SHP77 treated with DMSO at 0.1 percent for 48 hours (cell line): Measurements from ENCODE around the gene ACKR2.
A peak's percentile ranks its signal among the peaks of the same experiment; 100 is the strongest.
"Not testable (repeated sequence)": the region's sequence is repeated elsewhere in the genome, so short reads cannot be mapped to it uniquely, and the experiment has no call there.

ENCODE experiments used
- DNase-seq: peaks from one replicate; lab custom pipeline; 2025; lab: John Stamatoyannopoulos, UW

ACKR2 gene

DNA sequence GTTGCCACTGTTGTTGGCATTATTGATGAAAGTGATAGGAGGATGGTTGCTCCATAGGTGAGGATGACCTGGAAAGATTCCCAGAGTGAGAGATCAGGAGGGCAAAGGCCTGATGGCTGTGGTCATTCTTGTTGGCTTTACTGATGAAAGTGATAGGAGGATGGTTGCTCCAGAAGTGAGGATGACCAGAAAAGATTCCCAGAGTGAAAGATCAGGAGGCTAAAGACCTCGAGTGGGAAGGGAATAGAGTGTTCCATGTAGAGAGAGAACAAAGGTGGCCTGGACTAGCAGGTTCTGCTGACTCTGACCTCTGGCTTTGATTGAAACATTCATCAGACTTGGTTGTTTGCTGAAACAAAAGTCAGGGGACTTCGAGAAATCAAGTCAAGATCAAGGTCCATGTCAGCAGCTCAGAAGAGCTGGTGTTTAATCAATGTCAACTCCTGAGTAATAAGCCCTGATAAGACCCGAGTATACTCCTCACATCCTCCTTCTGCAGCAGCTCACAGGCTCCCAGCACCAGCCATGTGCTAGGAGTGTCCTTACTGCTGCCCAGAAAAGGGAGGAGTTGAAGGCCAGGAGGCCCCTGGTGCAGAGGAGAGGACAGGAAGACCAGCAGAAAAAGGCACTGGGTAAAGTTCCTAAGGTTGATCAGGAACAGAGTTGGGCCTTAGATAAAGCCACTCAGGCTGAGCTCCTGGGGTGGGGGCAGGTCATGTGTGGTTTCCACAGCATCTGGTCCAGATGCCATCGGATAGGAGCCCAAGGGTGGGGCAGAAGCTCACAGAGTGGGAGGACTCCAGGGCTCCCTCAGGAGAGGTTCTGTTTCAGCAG is 46.5 kb downstream of the ACKR2 start:
- DNase-seq = no peak

DNA sequence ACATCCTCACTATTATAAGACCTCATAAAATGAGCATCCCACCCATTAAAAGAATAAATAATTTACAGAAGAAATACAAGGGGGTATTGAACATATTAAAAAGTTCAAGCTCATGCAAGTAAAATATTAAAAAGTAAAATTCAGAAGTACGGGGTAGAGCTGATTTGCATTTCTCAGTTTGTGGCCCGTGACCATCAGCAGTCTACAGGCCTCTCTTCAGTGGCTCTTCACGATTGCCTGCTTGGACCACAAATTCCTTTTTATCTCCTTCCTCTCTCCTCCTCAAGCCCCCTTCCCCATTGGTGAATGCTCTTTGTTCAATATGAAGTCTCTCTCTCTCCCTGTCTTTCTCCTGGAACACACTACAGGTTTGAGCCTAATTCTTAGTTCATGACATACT is 47.3 kb downstream of the ACKR2 start:
- DNase-seq = no peak

DNA sequence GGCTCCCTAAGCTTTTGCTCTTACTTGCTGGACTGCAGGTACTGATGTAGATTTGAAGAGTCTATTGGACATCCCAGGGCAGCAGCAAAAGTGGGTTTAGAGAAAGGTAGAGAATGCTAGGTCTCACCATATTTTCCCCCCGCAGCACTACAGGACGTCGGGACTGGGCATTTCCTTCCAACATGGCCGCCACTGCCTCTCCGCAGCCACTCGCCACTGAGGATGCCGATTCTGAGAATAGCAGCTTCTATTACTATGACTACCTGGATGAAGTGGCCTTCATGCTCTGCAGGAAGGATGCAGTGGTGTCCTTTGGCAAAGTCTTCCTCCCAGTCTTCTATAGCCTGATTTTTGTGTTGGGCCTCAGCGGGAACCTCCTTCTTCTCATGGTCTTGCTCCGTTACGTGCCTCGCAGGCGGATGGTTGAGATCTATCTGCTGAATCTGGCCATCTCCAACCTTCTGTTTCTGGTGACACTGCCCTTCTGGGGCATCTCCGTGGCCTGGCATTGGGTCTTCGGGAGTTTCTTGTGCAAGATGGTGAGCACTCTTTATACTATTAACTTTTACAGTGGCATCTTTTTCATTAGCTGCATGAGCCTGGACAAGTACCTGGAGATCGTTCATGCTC is 55.2 kb downstream of the ACKR2 start:
- no peak for DNase-seq

DNA sequence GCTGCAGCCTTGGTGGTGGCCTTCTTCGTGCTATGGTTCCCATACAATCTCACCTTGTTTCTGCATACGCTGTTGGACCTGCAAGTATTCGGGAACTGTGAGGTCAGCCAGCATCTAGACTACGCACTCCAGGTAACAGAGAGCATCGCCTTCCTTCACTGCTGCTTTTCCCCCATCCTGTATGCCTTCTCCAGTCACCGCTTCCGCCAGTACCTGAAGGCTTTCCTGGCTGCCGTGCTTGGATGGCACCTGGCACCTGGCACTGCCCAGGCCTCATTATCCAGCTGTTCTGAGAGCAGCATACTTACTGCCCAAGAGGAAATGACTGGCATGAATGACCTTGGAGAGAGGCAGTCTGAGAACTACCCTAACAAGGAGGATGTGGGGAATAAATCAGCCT is 56.0 kb downstream of the ACKR2 start:
- DNase-seq = no peak

DNA sequence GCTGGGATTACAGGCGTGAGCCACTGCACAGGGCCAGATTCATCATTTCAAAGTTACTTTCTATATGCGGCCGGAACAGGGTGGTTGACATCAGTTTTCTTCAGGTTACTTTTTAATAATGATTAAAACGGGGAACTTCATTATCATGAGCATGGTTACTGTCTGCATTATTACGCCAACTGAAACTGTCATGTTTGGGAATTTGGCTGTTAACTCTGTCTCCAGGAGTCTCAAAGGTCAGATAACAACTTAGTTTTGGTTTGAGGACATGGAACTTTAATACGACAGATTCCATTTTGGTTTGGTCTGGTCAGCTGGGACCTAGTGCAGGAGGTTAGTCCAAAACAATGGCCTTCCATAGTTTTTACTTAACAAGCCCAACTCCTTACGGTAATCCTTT is 57.9 kb downstream of the ACKR2 start:
- no peak for DNase-seq

DNA sequence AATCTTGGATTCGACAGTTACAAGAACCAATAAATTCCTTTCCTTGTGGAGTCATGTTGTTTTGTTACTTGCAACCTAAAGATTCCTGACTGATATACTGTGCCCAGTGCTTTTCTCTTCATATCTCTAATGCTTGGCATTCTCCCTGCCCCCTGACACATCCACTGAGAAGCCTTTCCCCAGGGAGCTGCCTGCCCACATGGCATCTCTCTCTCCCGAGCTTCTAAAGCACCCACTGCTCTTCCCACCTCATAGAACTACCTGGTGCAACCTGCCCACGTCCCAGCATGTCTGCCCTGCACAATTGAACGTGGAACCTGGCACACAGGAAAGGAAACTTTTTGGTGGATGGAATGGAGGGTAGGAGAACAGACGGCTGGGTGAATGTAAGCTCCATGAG is 59.6 kb downstream of the ACKR2 start:
- DNase-seq = no peak

DNA sequence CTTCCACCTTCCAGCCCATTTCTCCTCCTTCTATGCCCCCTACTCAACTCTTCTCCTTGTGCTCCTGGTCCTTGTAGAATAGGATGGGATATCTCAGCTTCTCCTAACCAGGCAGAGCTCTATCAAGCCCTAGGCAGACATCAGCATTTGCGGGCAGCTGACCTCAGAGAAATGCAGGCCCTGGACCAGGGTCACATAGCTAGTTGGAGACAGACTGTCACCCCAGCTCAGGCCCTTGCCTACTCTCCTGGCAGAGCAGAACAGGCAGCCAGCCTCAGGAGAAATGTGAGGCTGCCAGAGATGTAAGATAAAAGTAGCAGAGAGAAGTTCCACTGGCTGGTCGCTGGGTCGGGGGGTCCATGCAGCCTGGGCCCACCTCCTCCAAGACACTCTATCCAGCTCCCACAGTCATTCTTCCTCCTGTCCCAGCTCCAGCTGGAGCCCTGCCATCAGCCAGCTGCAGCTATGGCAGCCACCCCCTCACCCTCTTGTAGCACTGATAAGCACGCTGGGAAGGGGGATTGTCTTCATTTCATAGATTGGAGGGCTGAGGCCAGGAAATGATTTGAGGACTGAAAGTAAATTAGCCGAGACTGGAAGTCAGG is 62.4 kb downstream of the ACKR2 start:
- no peak for DNase-seq

DNA sequence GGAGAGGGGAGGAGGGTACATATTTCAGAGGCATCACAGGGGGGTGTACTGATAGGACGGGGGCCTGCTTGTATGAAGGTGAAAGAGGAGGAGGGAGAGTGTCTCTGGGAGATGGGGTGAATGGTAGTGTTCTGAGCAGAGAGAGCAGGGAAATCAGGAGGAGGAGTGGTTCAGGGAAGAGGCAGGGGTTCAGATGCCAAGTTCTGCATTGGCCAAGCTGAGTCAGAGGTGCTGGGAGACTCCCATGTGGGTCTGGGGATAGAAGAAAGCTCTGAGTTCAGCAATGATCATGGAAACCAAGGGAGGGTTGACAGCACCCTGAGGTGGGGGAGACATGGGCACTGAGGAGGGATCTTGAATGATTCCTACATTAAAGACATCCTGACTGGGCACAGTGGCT is 63.5 kb downstream of the ACKR2 start:
- DNase-seq = no peak

DNA sequence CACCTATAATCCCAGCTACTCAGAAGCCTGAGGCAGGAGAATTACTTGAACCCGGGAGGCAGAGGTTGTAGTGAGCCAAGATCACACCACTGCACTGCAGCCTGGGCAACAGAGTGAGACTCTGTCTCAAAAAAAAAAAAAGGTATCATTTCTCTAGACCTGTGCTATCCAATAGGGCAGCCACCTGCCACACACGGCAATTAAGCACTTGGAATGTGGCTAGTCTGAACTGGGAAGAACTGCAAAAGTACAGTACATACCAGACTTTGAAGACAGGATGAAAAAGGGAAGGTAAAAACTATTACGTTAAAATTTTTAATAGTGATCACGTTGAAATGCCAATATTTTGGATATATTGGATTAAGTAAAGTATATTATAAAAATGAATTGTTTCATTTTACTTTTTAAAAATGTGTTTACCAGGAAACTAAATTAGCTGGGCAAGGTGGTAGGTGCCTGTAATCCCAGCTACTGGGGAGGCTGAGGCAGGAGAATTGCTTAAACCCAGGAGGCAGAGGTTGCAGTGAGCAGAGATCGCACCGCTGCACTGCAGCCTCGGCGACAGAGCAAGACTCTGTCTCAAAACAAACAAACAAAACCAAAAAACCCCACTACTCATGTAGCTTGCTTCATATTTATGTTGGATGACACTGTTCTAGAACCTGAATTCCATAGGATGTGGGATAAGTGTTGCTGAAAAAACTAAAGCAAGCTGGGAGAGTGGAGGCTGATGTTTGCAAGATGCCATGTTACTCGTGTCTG is 64.2 kb downstream of the ACKR2 start:
- no peak for DNase-seq

DNA sequence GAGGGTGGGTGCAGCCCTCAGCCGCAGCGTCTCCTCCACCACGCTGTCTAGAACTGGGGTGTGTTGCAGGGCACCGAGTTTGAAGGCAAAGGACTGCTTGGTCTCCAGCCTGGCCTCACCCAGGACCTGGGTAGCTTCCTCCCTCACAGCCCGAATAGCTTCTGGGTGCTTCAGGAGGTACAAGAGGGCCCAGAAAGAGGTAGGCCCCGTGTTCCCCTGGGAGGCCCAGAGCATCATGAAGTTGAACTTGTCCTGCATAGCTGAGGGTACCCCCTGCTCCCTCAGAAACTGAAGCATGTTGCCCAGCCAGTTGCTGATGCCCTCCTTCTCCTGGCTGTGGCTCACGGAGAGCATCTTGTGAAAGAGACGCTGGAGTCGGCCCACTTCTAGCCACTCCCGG is 65.5 kb downstream of the ACKR2 start:
- DNase-seq = no peak

DNA sequence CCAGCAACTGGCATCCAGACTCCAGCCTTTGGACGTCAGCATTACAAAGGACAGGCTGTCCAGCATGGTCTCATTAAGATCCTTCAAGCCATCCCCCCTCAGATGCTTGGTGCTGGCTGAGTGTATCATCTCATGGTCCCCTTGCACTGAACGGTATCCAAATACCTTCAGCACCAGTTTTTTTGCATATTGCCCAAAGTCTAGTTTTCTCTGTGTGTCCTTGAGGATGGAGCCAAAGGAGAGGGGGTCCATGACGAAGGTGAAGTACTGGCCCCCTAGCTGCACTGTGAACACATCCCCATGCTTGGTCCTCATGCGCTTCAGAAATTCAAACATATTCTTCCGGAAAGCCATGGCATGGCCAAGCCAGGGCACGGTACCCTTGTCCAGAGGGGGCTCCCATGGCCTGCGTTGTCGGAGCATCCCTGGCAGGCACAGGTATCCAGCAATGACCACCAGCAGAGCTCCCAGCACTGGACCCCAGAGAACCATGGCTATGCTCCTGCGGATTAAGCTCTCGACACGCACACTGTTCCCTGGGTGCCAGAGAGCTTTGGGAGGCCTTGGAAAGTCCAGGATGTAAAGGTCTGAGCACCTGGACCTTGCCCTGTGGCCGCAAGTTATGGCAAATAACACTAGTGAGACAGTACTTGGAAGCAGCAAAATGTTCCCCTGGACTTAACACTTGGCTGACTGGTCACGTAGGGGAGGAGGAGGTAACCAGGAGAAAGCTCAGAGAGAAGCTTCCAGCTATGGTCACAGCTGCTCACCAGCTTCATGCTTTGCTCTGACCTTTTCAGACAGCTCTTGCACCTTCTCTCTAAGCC is 66.3 kb downstream of the ACKR2 start, which contains the start of gene CYP8B1:
Gene CYP8B1 (minus strand): TSS at position 555 of the 827 bp plus-strand sequence. CDS start 63 bp downstream, at position 492.
- no peak for DNase-seq

DNA sequence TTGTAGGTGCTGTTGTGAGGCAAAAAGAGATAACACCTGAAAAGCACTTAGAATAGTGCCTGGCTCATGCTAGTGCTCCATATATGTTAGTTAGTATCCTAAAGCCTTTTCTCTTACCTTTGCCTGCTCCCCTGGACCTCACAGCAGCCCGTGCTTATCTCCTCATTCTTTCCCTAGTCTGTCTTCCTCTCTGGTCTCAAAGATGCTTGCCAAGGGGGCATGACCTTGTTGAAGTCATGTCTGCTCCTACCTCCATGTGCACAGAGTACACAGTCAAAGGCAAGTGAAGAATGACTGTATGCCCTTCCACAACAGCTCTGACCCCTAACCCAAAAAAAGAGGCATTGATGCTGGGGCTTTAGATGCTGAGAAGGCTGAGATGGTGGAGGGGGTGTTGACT is 67.2 kb downstream of the ACKR2 start:
- DNase-seq = no peak

DNA sequence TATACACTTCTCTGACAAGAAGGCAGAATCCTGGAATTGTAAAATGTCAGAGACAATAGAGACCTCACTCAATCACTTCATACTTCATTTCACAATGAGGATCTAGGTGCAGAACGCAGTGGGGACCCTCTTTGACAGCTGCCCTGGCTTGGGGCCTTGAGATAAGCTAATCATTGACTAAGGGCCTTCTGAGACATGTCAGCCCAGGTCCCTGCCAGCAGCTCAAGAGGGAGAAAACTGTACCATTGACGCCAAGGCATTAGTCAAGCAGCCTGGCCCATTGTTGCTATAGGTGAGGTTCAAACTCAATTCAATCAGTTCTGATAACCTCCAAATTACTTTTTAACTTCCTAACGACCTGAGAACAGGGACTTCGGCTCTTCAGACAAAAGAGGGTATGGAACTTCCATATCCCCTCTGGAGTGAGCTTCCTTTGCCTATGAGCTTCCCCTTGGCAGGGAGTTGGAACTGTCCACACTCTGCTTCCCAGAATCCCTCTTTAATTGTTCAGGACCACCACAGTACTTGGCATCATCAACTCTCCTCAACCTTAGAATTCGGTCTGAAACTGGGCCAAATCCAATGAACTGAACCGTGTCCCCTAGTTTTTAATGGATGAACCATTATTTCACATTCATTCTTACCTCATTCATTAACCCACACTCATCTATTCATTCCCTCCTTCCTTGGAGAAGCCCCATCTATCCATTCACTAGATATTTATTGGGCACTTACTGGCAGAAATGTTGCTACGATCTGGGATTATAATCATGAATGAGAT is 67.9 kb downstream of the ACKR2 start:
- no peak for DNase-seq

DNA sequence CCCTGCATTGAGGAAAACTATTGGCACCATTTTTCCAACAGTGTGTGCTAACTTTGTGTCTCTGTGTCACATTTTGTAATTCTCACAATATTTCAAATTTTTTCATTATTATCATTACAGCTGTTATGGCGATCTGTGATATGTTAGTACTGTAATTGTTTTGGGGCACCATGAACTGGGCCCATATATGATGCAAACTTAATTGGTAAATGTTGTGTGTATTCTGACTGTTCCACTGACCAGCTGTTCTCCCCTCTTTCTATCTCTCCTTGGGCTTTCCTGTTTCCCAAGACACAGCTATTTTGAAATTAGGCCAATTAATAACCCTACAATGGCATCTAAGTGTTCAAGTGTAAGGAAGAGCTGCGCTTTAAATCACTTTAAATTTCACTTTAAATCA is 68.6 kb downstream of the ACKR2 start:
- DNase-seq = no peak

DNA sequence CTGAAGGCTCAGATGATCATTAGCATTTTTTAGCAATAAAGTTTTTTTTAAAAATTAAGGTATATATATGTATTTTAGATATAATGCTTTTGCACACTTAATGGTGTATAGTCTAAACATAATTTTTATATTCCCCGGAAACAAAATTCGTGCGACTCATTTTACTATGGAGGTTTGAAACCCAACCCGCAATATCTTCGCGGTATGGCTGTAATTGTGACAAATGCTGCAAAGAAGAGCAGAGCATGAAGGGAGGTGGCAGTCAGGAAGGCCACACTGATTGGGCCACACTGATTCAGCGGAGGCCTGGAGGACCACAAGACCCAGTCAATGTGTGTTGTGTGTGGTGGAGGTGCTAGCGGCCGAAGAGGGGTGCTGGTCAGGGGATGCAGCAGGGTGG is 70.9 kb downstream of the ACKR2 start:
- DNase-seq = no peak

DNA sequence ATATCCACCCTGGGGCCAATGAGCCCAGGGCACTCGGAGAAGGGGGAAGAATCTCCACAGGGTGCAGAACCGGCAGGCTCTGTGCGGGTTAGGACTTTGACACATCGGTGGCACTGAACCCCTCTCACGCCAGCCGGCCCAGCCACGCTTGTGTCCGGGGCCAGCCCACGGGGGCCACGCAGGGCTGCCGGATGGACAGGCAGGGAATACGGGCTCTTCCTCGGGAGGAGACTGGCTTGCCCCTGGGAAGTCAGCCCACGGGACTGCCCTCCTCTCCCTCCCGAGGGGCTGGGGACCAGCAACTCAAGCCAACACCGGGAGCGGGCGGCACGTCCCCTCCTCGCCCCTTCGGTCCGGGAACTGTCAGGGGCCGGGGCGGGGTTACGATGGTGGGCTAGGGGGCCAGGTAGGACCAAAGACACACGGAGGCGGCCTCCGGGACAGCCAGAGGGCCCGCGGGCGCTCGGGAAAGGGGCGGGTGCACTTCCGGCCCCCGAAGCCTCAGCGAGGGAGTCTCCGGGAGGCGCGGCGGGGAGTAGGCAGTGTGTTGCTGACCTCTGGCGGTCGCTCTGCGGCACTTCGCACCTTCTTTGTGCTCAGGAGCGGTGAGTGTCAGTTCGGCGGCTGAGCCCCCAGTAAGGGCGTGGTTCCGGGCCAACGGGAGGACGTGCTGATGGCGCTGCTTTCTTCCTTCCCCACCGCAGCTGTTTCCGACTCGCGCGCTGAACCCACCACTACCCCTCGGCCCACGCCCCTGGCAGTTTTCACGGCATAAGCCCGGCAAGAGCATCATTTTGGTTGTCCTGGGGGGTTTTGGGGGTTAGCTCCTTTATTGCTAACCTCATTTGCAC is 71.6 kb downstream of the ACKR2 start:
- peak; percentile 66 for DNase-seq

DNA sequence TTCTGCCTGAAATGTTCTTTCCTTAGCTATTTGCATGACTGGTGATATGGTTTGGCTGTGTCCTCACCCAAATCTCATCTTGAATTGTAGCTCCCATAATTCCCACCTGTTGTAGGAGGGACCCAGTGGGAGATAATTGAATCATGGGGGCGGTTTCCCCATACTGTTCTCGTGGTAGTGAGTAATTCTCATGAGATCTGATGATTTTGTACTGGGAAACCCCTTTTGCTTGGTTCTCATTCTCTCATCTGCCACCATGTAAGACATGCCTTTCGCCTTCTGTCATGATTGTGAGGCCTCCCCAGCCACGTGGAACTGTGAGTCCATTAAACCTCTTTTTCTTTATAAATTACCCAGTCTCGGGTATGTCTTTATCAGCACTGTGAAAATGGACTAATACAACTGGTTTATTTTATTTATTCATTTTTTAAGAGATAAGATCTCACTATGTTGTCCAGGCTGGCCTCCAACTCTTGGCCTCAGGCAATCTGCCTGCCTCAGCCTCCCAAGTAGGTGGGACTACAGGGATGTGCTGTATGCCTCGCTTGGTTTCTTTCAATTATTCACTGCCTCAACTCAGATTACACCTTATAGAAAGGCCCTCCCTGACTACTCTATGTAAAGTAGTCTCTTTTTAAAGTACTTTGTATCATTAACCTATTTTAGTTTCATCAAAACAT is 74.1 kb downstream of the ACKR2 start:
- DNase-seq = not testable (repeated sequence)

DNA sequence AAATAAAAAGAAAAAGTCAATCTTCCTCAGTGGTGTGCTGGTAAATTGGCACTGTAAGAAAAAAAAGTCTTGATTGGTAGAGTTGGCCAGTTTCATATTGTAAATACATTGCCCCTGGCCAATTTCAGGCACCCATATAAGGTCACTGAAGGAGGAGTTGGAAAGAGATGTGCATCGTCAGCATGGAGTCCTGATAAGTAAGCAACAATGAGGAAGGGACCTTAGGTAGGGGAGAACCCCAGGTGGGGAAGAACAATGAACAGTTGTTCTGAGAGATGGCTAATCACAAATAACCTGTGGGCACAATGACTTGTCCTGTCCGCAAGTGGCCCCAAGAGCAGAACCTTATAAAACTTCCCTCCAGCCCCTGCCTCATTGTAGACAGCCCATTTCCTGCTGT is 75.1 kb downstream of the ACKR2 start:
- no peak for DNase-seq

DNA sequence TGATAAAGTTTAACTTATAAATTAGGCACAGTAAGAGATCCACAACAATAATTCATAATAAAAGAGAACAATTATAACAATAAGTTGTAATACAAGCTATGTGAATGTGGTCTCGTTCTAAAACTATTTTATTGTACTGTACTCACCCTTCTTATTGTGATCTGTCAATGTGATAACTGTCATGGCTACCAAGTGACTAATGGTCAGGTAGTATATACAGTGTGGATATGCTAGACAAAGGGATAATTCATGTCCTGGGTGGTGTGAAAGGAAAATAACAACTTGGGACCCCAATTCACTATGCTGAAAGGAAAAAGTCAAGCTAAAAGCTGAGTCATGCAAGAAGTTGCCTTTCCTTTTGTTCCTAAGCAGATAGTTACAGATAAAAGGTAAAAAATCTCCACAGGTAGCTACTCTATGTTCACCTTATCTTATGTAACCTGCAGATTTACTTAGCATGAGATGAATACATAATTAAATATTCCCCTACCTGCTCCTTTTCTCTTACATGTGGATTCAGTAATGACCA is 77.1 kb downstream of the ACKR2 start:
- DNase-seq = no peak
